ENCODE measurements around the gene FAM221A. TPM values are rescaled to one million over a fixed set of nuclear protein-coding genes. Genes with fewer than 3 reads are reported as not detected.

Gene FAM221A
- total RNA-seq, 1 experiment from 2014 or later: 0.44 TPM

DNA sequence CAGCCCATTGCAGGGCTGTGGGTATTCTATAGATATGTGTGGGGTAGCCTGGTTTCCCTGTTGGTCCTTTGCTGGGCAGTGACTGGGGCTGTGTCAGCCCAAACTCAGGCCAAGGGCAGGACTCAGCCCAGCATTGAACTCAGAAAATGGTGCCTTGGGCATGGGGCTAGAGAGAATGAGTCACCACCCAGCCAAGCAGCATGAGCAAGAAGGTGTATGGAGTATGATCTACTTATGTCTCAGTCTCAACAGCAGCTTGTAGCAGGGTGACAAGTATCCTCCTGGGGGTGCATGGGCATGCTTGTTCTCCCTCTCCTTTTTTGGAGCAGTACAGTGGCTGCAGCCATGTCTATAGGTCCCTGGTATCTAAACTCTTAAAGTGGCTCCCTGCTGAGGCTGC is 62.1 kb downstream of the FAM221A start:
- H3K4me1 Mint-ChIP-seq (ENCODE audit: insufficient read depth, unreplicated experiment): no peaks in the 10 kb centered on the region
- no peak overlapping the region for H3K27ac Mint-ChIP-seq (ENCODE audit: low read depth, unreplicated experiment)
- intact Hi-C loops (cut with micrococcal nuclease): no loop called here
- TF ChIP-seq, protein P1, sequence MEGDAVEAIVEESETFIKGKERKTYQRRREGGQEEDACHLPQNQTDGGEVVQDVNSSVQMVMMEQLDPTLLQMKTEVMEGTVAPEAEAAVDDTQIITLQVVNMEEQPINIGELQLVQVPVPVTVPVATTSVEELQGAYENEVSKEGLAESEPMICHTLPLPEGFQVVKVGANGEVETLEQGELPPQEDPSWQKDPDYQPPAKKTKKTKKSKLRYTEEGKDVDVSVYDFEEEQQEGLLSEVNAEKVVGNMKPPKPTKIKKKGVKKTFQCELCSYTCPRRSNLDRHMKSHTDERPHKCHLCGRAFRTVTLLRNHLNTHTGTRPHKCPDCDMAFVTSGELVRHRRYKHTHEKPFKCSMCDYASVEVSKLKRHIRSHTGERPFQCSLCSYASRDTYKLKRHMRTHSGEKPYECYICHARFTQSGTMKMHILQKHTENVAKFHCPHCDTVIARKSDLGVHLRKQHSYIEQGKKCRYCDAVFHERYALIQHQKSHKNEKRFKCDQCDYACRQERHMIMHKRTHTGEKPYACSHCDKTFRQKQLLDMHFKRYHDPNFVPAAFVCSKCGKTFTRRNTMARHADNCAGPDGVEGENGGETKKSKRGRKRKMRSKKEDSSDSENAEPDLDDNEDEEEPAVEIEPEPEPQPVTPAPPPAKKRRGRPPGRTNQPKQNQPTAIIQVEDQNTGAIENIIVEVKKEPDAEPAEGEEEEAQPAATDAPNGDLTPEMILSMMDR (IDR thresholded peaks at IDR 0.05; ENCODE audit: unreplicated experiment): no peak
- peaks cover 9% of the 10 kb centered on the region for H3K9me3 Mint-ChIP-seq (ENCODE audit: unreplicated experiment)
- no peaks in the 10 kb centered on the region for H3K27me3 Mint-ChIP-seq (ENCODE audit: insufficient read depth, unreplicated experiment)
- no peak overlapping the region for H3K4me3 Mint-ChIP-seq (ENCODE audit: unreplicated experiment)
- CTCF ChIA-PET: no interaction called here
- no TSS peak for BruUV-seq (replicated peaks)
- POLR2A ChIA-PET: interaction anchor here (0.8 kb wide), 1 partner anchor 15 kb away, joined by 4 read pairs; no protein-coding TSS in a partner anchor
- no peak for DNase-seq (ENCODE audit: unreplicated experiment)
- no peaks in the 10 kb centered on the region for H3K36me3 Mint-ChIP-seq (ENCODE audit: insufficient read depth, unreplicated experiment)

DNA sequence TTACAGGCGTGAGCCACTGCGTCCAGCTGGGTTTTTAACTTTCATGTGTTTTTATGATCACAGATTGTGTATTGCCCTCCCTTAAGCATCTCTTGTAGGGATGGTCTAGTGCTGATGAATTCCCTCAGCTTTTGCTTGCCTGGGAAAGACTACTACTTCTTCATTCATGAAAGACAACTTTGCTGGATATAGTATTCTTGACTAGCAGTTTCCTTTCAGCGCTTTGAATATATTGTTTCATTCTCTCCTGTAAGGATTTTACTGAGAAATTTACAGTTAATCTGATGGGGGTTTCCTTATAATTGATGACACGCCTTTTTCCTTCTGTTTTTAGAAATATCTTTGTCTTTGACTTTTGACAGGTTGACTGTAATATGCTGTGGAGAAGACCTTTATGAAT is 63.2 kb downstream of the FAM221A start:
- TF ChIP-seq, protein P1 (IDR thresholded peaks at IDR 0.05; ENCODE audit: unreplicated experiment): no peak
- no peak overlapping the region for H3K27ac Mint-ChIP-seq (ENCODE audit: low read depth, unreplicated experiment)
- intact Hi-C loops (cut with micrococcal nuclease): no loop called here
- no peak for DNase-seq (ENCODE audit: unreplicated experiment)
- peaks cover 9% of the 10 kb centered on the region for H3K9me3 Mint-ChIP-seq (ENCODE audit: unreplicated experiment)
- no peaks in the 10 kb centered on the region for H3K36me3 Mint-ChIP-seq (ENCODE audit: insufficient read depth, unreplicated experiment)
- ChIA-PET CTCF (interaction anchor here (0.6 to 0.7 kb wide), 2 partner anchors 17 to 29 kb away, joined by 4 read pairs; no protein-coding TSS in a partner anchor), POLR2A (no interaction called here)
- no peak overlapping the region for H3K4me3 Mint-ChIP-seq (ENCODE audit: unreplicated experiment)
- no peaks in the 10 kb centered on the region for H3K27me3 Mint-ChIP-seq (ENCODE audit: insufficient read depth, unreplicated experiment)
- no peaks in the 10 kb centered on the region for H3K4me1 Mint-ChIP-seq (ENCODE audit: insufficient read depth, unreplicated experiment)
- no TSS peak for BruUV-seq (replicated peaks)

DNA sequence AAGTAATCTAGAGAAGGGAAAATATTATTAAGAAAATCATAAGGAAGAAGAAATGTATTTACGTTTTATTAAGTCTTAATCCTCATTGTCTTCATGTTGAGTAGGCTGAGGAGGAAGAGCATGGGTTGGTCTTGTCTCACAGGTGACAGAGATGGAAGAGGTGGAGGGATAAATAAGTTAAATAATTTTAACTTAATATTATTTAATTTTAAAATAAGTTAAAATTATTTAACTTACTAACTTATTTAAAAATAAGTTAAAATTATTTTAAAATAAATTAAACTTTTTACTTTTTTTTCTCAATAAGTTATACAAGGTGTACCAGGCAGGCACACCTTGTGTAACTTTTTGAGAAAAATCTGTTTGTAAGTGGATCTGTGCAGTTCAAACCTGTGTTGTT is 66.6 kb downstream of the FAM221A start:
- Mint-ChIP-seq H3K36me3 (ENCODE audit: insufficient read depth, unreplicated experiment) (no peaks in the 10 kb centered on the region), H3K4me3 (ENCODE audit: unreplicated experiment) (no peak overlapping the region), H3K27me3 (ENCODE audit: insufficient read depth, unreplicated experiment) (no peaks in the 10 kb centered on the region), H3K9me3 (ENCODE audit: unreplicated experiment) (peaks cover 9% of the 10 kb centered on the region), H3K4me1 (ENCODE audit: insufficient read depth, unreplicated experiment) (no peaks in the 10 kb centered on the region), H3K27ac (ENCODE audit: low read depth, unreplicated experiment) (no peak overlapping the region)
- DNase-seq (ENCODE audit: unreplicated experiment): no peak
- ChIA-PET POLR2A (no interaction called here), CTCF (no interaction called here)
- BruUV-seq (replicated peaks): no TSS peak
- intact Hi-C loops (cut with micrococcal nuclease): no loop called here
- TF ChIP-seq, protein P1 (IDR thresholded peaks at IDR 0.05; ENCODE audit: unreplicated experiment): no peak

DNA sequence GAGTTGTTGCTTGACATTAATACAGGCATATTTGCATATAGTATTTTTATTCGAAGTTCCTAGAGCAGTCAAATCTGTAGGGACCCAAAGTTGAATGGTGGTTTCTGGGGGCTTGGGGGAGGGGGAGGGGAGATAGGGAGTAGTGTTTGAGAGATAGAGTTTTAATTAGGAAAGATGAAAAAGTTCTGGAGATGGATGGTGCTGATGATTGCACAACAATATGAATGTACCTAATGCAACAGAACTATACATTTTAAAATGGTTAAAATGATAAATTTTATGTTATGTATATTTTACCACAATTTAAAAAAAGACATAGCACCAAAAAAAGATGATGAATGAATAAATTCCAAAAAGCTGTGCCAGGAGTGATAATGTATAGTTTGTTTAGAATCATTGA is 71.9 kb downstream of the FAM221A start:
- intact Hi-C loops (cut with micrococcal nuclease): no loop called here
- Mint-ChIP-seq H3K36me3 (ENCODE audit: insufficient read depth, unreplicated experiment) (no peaks in the 10 kb centered on the region), H3K27ac (ENCODE audit: low read depth, unreplicated experiment) (no peak overlapping the region), H3K4me1 (ENCODE audit: insufficient read depth, unreplicated experiment) (no peaks in the 10 kb centered on the region), H3K27me3 (ENCODE audit: insufficient read depth, unreplicated experiment) (no peaks in the 10 kb centered on the region), H3K4me3 (ENCODE audit: unreplicated experiment) (no peak overlapping the region), H3K9me3 (ENCODE audit: unreplicated experiment) (peaks cover 9% of the 10 kb centered on the region)
- DNase-seq (ENCODE audit: unreplicated experiment): no peak
- TF ChIP-seq, protein P1 (IDR thresholded peaks at IDR 0.05; ENCODE audit: unreplicated experiment): no peak
- ChIA-PET CTCF (interaction anchor here (0.6 kb wide), 1 partner anchor 110 kb away, joined by 4 read pairs; no protein-coding TSS in a partner anchor), POLR2A (no interaction called here)
- no TSS peak for BruUV-seq (replicated peaks)

Other genes starting within 250 kb of the FAM221A start
- 27.0 and 29.8 TPM in 2 replicates for gene IGF2BP3, start 209.7 kb upstream of the FAM221A start, total RNA-seq (2022)
- gene TRA2A, start 148.2 kb upstream of the FAM221A start, total RNA-seq (2022): 92.9 and 113 TPM in 2 replicates
- 4.2 and 4.7 TPM in 2 replicates for gene CCDC126, start 82.8 kb upstream of the FAM221A start, total RNA-seq (2022)
- not detected in 2 replicates for gene STK31, start 30.0 kb downstream of the FAM221A start, total RNA-seq (2022)

Measured in MCF 10A (cell line).